ENCODE measurements around the gene HRAS.
"Not testable (repeated sequence)": the region's sequence is repeated elsewhere in the genome, so short reads cannot be mapped to it uniquely, and the experiment has no call there.

Gene HRAS

GRCh38 chr11:532527-532985 lies 2.8 kb downstream of the HRAS start:
- no peak for FAIRE-seq

- FAIRE-seq, result no peak
Measured at GRCh38 chr11:531919-532526, 3.4 kb downstream of the HRAS start.

- no peak for FAIRE-seq
Measured at GRCh38 chr11:530960-531831, 4.2 kb downstream of the HRAS start.

- FAIRE-seq, result no peak
Measured at GRCh38 chr11:529728-530411, 5.5 kb downstream of the HRAS start.

- no peak for FAIRE-seq
Measured at GRCh38 chr11:528815-529727, 6.3 kb downstream of the HRAS start.

GRCh38 chr11:528166-528814 lies 7.1 kb downstream of the HRAS start:
- FAIRE-seq, result no peak

- no peak for FAIRE-seq
Measured at GRCh38 chr11:526192-526591, 9.2 kb downstream of the HRAS start.

GRCh38 chr11:521177-521688 lies 14.1 kb downstream of the HRAS start:
- no peak for FAIRE-seq

GRCh38 chr11:520428-521176 lies 14.8 kb downstream of the HRAS start:
- FAIRE-seq, result no peak

- FAIRE-seq, result no peak
Measured at GRCh38 chr11:518463-519202, 16.7 kb downstream of the HRAS start.

GRCh38 chr11:516918-517685 lies 18.3 kb downstream of the HRAS start:
- not testable (repeated sequence) for FAIRE-seq

- no peak for FAIRE-seq
Measured at GRCh38 chr11:516400-516799, 19.0 kb downstream of the HRAS start.

- FAIRE-seq, result no peak
Measured at GRCh38 chr11:515131-515530, 20.2 kb downstream of the HRAS start.

- FAIRE-seq, result no peak
Measured at GRCh38 chr11:514606-515005, 20.8 kb downstream of the HRAS start.

GRCh38 chr11:512761-513595 lies 22.4 kb downstream of the HRAS start:
- no peak for FAIRE-seq

- no peak for FAIRE-seq
Measured at GRCh38 chr11:508956-509355, 26.4 kb downstream of the HRAS start.

- no peak for FAIRE-seq
Measured at GRCh38 chr11:507727-508515, 27.5 kb downstream of the HRAS start.

All from TTC549 (cell line).